HepG2 (cell line): ENCODE data around the gene GORASP2. TPM values are rescaled to one million over a fixed set of nuclear protein-coding genes. Genes with fewer than 3 reads are reported as not detected.

ENCODE experiments used
- ATAC-seq: fragments of 200-7000 bp; cut with Tn5 transposase; 3 replicates; pipeline ENCODE4 v1.9.1; 2020; ENCODE audit warnings: mild to moderate bottlenecking, moderate library complexity
- BruUV-seq: library from RNA; stranded (reverse); fragments of 400-500 nt; replicated peaks from 2 replicates; lab custom pipeline; 2021; lab: Mats Ljungman, UMichigan
- CTCF ChIA-PET: fragments of 300-600 bp; formaldehyde crosslinking; extraction: SDS; loops from one replicate; lab custom pipeline; 2021; ENCODE audit warnings: low total read pairs, inconsistent platforms, low intra/inter-chr PET ratio; lab: Yijun Ruan, JAX
- POLR2A ChIA-PET: fragments of 350-600 bp; sonication (Branson Sonifier 250); formaldehyde crosslinking; loops from one replicate; lab custom pipeline; 2020; ENCODE audit warnings: antibody characterized with exemption, inconsistent platforms; lab: Yijun Ruan, JAX
- DNase-seq: peaks from one replicate; pipeline ENCODE4 v3.0.0-alpha.2; 2015; ENCODE audit warnings: low spot score
- FAIRE-seq: peaks from 3 replicates; lab custom pipeline; 2011; peaks lifted over from hg19 to GRCh38; lab: Jason Lieb, UNC
- H2AFZ ChIP-seq: one replicate; pipeline ENCODE4 v1.6.1; 2011; ENCODE audit warnings: low read length, inconsistent platforms
- H3K27ac ChIP-seq: fragments of 300-600 bp; 3 replicates; pipeline ENCODE4 v1.8.0; 2011; ENCODE audit warnings: mixed run types, mild to moderate bottlenecking, mixed read lengths, low read length, inconsistent platforms; ENCODE audit not compliant: insufficient read depth; ENCODE audit errors: extremely low read length
- H3K27me3 ChIP-seq, 2 experiments: fragments of 200-600 bp in 1 of 2; 2 replicates in 1 of 2; 3 replicates in 1 of 2; pipeline versions ENCODE4 v1.6.0 to v1.8.0; 2011; ENCODE audit warnings: low read length in 2 of 2, mild to moderate bottlenecking in 2 of 2, moderate library complexity in 2 of 2, inconsistent platforms in 1 of 2; ENCODE audit not compliant: insufficient read depth in 2 of 2, control insufficient read depth in 1 of 2
- H3K36me3 ChIP-seq, 2 experiments: fragments of 200-600 bp in 1 of 2; replicated peaks in 1 of 2; 2 replicates in 1 of 2; 3 replicates in 1 of 2; pipeline versions ENCODE4 v1.5.1 to v1.8.0; 2011; ENCODE audit warnings: low read length in 2 of 2, inconsistent platforms in 1 of 2; ENCODE audit not compliant: insufficient read depth in 2 of 2, control insufficient read depth in 1 of 2
- H3K4me1 ChIP-seq: 2 replicates; pipeline ENCODE4 v1.5.1; 2012; ENCODE audit warnings: low read length, inconsistent platforms; ENCODE audit not compliant: insufficient read depth
- H3K4me2 ChIP-seq: 2 replicates; pipeline ENCODE4 v1.6.0; 2011; ENCODE audit warnings: low read depth, low read length, inconsistent platforms
- H3K4me3 ChIP-seq, 3 experiments: fragments of 200-600 bp in 1 of 3; sonication (generic), shearing (Covaris generic) in 1 of 3; replicated peaks in 1 of 3; 2 replicates each; pipeline ENCODE4 v1.5.1; 2011 to 2016; ENCODE audit warnings: low read length in 3 of 3, inconsistent platforms in 2 of 3, low read depth in 2 of 3, mild to moderate bottlenecking in 2 of 3, control low read depth in 1 of 3, mixed read lengths in 1 of 3; ENCODE audit not compliant: insufficient read depth in 1 of 3
- H3K79me2 ChIP-seq: one replicate; pipeline ENCODE4 v1.6.1; 2011; ENCODE audit warnings: low read length, inconsistent platforms; ENCODE audit not compliant: insufficient read depth
- H3K9ac ChIP-seq: 2 replicates; pipeline ENCODE4 v1.6.0; 2011; ENCODE audit warnings: mild to moderate bottlenecking, low read depth, low read length, inconsistent platforms; ENCODE audit not compliant: insufficient read depth
- H3K9me3 ChIP-seq: 2 replicates; pipeline ENCODE4 v1.5.1; 2012; ENCODE audit warnings: mild to moderate bottlenecking, low read length
- H4K20me1 ChIP-seq: 2 replicates; pipeline ENCODE4 v1.6.0; 2011; ENCODE audit warnings: inconsistent platforms, mild to moderate bottlenecking, low read length, moderate library complexity; ENCODE audit not compliant: insufficient read depth
- CREB1 ChIP-seq, 2 experiments: fragments of 450-650 bp in 1 of 2; IDR thresholded peaks; 2 replicates each; pipeline ENCODE4 v1.6.1; 2016 to 2017; ENCODE audit warnings: control low read depth in 1 of 2, mild to moderate bottlenecking in 1 of 2, missing compliant biosample characterization in 1 of 2, missing genetic modification characterization in 1 of 2
- DNMT3B ChIP-seq: conservative IDR thresholded peaks from 2 replicates; pipeline ENCODE4 v1.6.1; 2016; ENCODE audit warnings: missing biosample characterization, control low read depth
- EEA1 ChIP-seq: sonication (generic); formaldehyde crosslinking; IDR thresholded peaks from 2 replicates; pipeline ENCODE4 v1.5.1; 2020; ENCODE audit warnings: mild to moderate bottlenecking, missing genetic modification reagents, borderline replicate concordance
- KAT8 ChIP-seq: IDR thresholded peaks from 2 replicates; pipeline ENCODE4 v1.6.1; 2016; ENCODE audit warnings: missing genetic modification reagents, missing compliant biosample characterization
- KLF12 ChIP-seq: sonication (generic); formaldehyde crosslinking; IDR thresholded peaks from 2 replicates; pipeline ENCODE4 v1.4.0; 2020; ENCODE audit warnings: missing genetic modification reagents, borderline replicate concordance
- PHF8 ChIP-seq: sonication (generic); formaldehyde crosslinking; IDR thresholded peaks from 2 replicates; pipeline ENCODE4 v1.5.0; 2020; ENCODE audit warnings: missing genetic modification reagents
- SMAD9 ChIP-seq: sonication (generic); formaldehyde crosslinking; IDR thresholded peaks from 2 replicates; pipeline ENCODE4 v1.5.1; 2020; ENCODE audit warnings: mild to moderate bottlenecking, missing genetic modification reagents
- ZBTB40 ChIP-seq, 2 experiments: fragments of 450-650 bp in 1 of 2; sonication (generic) in 1 of 2; formaldehyde crosslinking in 1 of 2; IDR thresholded peaks; 2 replicates each; pipeline versions ENCODE4 v1.6.1 to v1.8.0; 2016 to 2022; ENCODE audit warnings: antibody characterized with exemption in 1 of 2, mild to moderate bottlenecking in 1 of 2, missing genetic modification reagents in 1 of 2
- ZNF605 ChIP-seq: sonication (generic); formaldehyde crosslinking; IDR thresholded peaks from 2 replicates; pipeline ENCODE4 v1.8.0; 2022; ENCODE audit warnings: mild to moderate bottlenecking, missing genetic modification reagents
- WGBS: methylation state at CpG from one replicate; pipeline ENCODE4 v1.1.6; 2017; ENCODE audit warnings: low lambda C conversion rate; 5-methylcytosine and 5-hydroxymethylcytosine counted together
- in situ Hi-C: cut with HindIII; loops from 2 replicates; pipeline ENCODE4 v1.10.0; 2017; ENCODE audit warnings: low pct_unique_long_range_greater_than_20kb; ENCODE audit not compliant: extremely low pct_ligation_motif_present
- intact Hi-C: fragments of 100-400 bp; cut with micrococcal nuclease; formaldehyde crosslinking; loops from one replicate; pipeline ENCODE4 v1.10.0; 2022; ENCODE audit not compliant: unreplicated experiment
- polyA plus RNA-seq, 8 experiments: library from polyadenylated mRNA; depleted of rRNA in 3 of 8; stranded (reverse) in 7 of 8; unstranded in 1 of 8; fragments of >200 nt; fragmentation: Illumina TruSeq in 4 of 8; extraction: Trizol in 4 of 8; gene quantifications; 2 replicates each; pipeline versions ENCODE4 v1.2.1 to v1.2.3, GENCODE V29; 2011 to 2016; ENCODE audit warnings: low read depth in 4 of 8, missing spikeins in 1 of 8, mixed read lengths in 1 of 8; ENCODE audit not compliant: insufficient read depth in 1 of 8
- total RNA-seq, 5 experiments: library from RNA; depleted of rRNA; stranded (reverse); fragments of >200 nt; fragmentation: Illumina TruSeq; extraction: Trizol; gene quantifications; 2 replicates each; pipeline ENCODE4 v1.2.3, GENCODE V29; 2016; ENCODE audit warnings: low read depth in 1 of 5
- TF ChIP-seq, protein P1 (sequence below): sonication (generic); formaldehyde crosslinking; IDR thresholded peaks from 2 replicates; pipeline ENCODE4 v1.9.0; 2022; ENCODE audit warnings: low read depth, missing genetic modification reagents
- TF ChIP-seq, protein P2 (sequence below): sonication (generic); formaldehyde crosslinking; IDR thresholded peaks from 2 replicates; pipeline ENCODE4 v1.4.0; 2020; ENCODE audit warnings: missing genetic modification reagents, low read depth, mild to moderate bottlenecking, borderline replicate concordance

Gene GORASP2
- total and polyA plus RNA-seq, 2 of the 13 experiments (the other 11 are each of a cell fraction or from before 2014, with no cell fraction given): 103 to 239 TPM

DNA sequence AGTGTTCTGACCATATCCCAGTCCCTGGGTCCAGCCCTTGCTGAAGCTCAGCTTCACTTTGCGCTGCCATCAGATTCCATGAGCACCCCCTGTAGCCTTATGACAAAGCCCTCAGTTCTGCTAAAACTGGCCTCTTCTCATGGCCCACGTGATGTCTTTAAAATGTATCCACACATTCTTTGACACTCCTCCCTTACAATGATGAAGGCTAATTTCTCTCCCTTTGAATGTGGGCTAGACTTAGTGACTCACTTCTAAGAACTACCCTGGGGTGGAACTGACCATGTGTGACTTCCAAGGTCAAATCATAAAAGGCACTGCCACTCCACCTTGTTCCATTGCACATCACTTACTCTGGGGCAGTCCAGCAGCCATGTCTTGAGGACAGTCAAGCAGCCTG is 45.4 kb upstream of the GORASP2 start:
- no TSS peak for BruUV-seq
- 40% methylated on average over 2 of the region's 2 CpGs for WGBS
- FAIRE-seq: no peak
- Histone ChIP-seq H3K27me3 (no peaks in the 10 kb centered on the region; a peak in 4 of 5 replicates), H3K9me3 (no peaks in the 10 kb centered on the region), H3K36me3 (no peaks in the 10 kb centered on the region), H3K4me2 (no peak overlapping the region), H4K20me1 (no peaks in the 10 kb centered on the region), H3K27ac (no peak overlapping the region), H3K9ac (no peak overlapping the region), H3K4me1 (no peaks in the 10 kb centered on the region), H3K79me2 (no peaks in the 10 kb centered on the region), H3K4me3 (no peak overlapping the region), H2AFZ (no peak overlapping the region)
- ChIA-PET POLR2A (interaction anchor here (0.6 kb wide), 1 partner anchor 22 kb away, joined by 4 read pairs; no protein-coding TSS in a partner anchor), CTCF (no interaction called here)
- intact Hi-C loops: no loop called here
- in situ Hi-C loops: no loop called here
- DNase-seq: no peak
- no peak for ATAC-seq
- TF ChIP-seq SMAD9 (CRISPR knock-in tag) (no peak), ZNF605 (CRISPR knock-in tag) (no peak), ZBTB40 (IDR thresholded peaks at IDR 0.05) (no peak), ZBTB40 (CRISPR knock-in tag; IDR thresholded peaks at IDR 0.05) (no peak), DNMT3B (no peak), EEA1 (CRISPR knock-in tag) (no peak), KLF12 (CRISPR knock-in tag) (no peak), PHF8 (CRISPR knock-in tag) (no peak), CREB1 (IDR thresholded peaks at IDR 0.05) (no peak), CREB1 (CRISPR knock-in tag; IDR thresholded peaks at IDR 0.05) (no peak), KAT8 (no peak)
- TF ChIP-seq, protein P1, sequence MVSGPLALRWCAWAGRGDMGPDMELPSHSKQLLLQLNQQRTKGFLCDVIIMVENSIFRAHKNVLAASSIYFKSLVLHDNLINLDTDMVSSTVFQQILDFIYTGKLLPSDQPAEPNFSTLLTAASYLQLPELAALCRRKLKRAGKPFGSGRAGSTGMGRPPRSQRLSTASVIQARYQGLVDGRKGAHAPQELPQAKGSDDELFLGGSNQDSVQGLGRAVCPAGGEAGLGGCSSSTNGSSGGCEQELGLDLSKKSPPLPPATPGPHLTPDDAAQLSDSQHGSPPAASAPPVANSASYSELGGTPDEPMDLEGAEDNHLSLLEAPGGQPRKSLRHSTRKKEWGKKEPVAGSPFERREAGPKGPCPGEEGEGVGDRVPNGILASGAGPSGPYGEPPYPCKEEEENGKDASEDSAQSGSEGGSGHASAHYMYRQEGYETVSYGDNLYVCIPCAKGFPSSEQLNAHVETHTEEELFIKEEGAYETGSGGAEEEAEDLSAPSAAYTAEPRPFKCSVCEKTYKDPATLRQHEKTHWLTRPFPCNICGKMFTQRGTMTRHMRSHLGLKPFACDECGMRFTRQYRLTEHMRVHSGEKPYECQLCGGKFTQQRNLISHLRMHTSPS (CRISPR knock-in tag): no peak
- TF ChIP-seq, protein P2, sequence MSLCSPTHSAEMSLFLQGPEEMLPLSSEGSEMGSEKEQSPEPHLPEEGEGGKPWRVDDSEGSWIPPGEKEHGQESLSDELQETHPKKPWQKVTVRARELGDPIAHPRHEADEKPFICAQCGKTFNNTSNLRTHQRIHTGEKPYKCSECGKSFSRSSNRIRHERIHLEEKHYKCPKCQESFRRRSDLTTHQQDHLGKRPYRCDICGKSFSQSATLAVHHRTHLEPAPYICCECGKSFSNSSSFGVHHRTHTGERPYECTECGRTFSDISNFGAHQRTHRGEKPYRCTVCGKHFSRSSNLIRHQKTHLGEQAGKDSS (CRISPR knock-in tag): no peak
